Ascending aorta (tissue), 2 donors: ENCODE results near the gene KL. TPM values are rescaled to one million over a fixed set of nuclear protein-coding genes. Genes with fewer than 3 reads are reported as not detected.

Experiments used
- DNase-seq, 2 donors: peaks; one replicate each; pipeline ENCODE4 v3.0.0-alpha.2; 2019; ENCODE audit warnings: low spot score in 2 of 2
- H3K27ac ChIP-seq, 2 donors: fragments of 200-600 bp; sonication (generic); one replicate each; pipeline ENCODE4 v1.5.1; 2016 to 2017; ENCODE audit warnings: mild to moderate bottlenecking in 1 of 2
- H3K27me3 ChIP-seq: fragments of 200-600 bp; sonication (generic); one replicate; pipeline ENCODE4 v1.5.1; 2017
- H3K36me3 ChIP-seq, 2 donors: fragments of 200-600 bp; sonication (generic); one replicate each; pipeline ENCODE4 v1.5.1; 2016
- H3K4me1 ChIP-seq, 2 donors: fragments of 200-600 bp; sonication (generic); one replicate each; pipeline ENCODE4 v1.5.1; 2016 to 2017; ENCODE audit warnings: mild to moderate bottlenecking in 1 of 2
- H3K4me3 ChIP-seq, 2 donors: fragments of 200-600 bp; sonication (generic); one replicate each; pipeline ENCODE4 v1.5.1; 2016 to 2017; ENCODE audit warnings: mild to moderate bottlenecking in 1 of 2
- H3K9me3 ChIP-seq, 2 donors: fragments of 200-600 bp; sonication (generic); one replicate each; pipeline ENCODE4 v1.5.1; 2016
- CTCF ChIP-seq, 3 experiments: fragments of 200-600 bp in 2 of 3; fragments of 450-650 bp in 1 of 3; sonication (generic) in 2 of 3; IDR thresholded peaks; one replicate each; pipeline ENCODE4 v1.5.1; 2016 to 2019; ENCODE audit warnings: antibody characterized with exemption in 3 of 3, mild to moderate bottlenecking in 1 of 3, moderate library complexity in 1 of 3
- intact Hi-C: fragments of 100-400 bp; cut with DNase I; formaldehyde crosslinking; loops from one replicate; pipeline ENCODE4 v1.15.1; 2023
- total RNA-seq: library from RNA; depleted of rRNA; stranded (reverse); fragments of >200 nt; gene quantifications from one replicate; pipeline ENCODE4 v1.1.0, GENCODE V29; 2016

Gene KL
- total RNA-seq, 1 donor from 2014 or later = 3.7 TPM

- H3K27ac ChIP-seq = no peak overlapping the region
- no peaks in the 10 kb centered on the region for H3K4me1 ChIP-seq
- no peak overlapping the region for H3K4me3 ChIP-seq
- H3K27me3 ChIP-seq = no peaks in the 10 kb centered on the region
- no peaks in the 10 kb centered on the region for H3K9me3 ChIP-seq
- no peak for TF ChIP-seq CTCF (IDR thresholded peaks at IDR 0.05)
- intact Hi-C loops = no loop called here
- no peak for DNase-seq
- no peaks in the 10 kb centered on the region for H3K36me3 ChIP-seq
These were observed 12.4 kb downstream of the KL start for GRCh38 chr13:33028620-33029019.

DNA sequence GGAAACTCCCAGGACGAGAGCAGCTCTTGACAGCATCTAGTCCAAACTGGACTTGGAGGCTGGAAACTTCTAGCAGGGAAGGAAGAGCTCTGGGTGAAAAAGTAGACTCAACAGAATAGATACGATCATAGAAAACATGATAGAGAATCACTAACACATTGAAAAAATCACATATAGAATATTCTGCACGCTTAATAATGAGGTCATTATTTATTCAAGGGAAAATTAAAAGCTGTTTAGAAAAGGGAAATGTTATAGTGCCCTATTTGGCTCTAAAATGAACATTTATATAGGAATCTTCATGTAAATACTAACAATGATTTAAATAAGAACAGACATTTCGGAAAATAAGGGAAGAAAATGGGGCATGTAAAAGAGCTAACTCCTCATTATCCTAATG, 15.1 kb downstream of the KL start:
- TF ChIP-seq CTCF (IDR thresholded peaks at IDR 0.05) = no peak
- no peak for DNase-seq
- intact Hi-C loops = no loop called here
- no peaks in the 10 kb centered on the region for H3K4me1 ChIP-seq
- H3K27me3 ChIP-seq = no peaks in the 10 kb centered on the region
- H3K27ac ChIP-seq = no peak overlapping the region
- no peaks in the 10 kb centered on the region for H3K9me3 ChIP-seq
- no peak overlapping the region for H3K4me3 ChIP-seq
- no peaks in the 10 kb centered on the region for H3K36me3 ChIP-seq

DNA sequence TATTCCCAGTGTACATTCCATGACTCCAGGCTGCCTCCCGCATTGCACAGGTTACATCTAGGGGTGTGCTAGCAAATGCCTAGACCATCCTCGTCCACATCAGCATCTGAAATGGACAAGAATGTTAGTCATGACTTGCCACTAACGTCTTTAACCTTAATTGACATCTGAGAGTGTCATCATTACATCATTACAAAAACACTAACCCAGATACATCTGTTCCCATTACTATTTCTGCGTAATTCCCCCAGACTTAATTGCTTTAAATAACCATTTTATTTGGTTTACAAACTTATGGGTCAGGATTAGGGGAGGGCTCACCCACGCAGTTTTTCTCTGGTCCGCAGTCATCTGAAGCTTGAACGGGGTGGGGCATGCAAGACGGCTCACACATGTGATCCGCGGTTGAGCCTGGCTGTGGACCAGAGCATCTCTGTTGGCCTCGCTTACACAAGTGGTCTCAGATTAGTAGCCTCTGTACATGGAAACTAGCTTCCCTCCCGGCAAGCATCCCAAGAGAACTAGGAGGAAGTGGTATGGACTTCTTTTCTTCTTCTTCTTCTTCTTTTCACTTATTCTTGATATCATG, 15.9 kb downstream of the KL start:
- intact Hi-C loops = no loop called here
- TF ChIP-seq CTCF (IDR thresholded peaks at IDR 0.05) = no peak
- no peak overlapping the region for H3K27ac ChIP-seq
- H3K4me1 ChIP-seq = no peaks in the 10 kb centered on the region
- no peak for DNase-seq
- no peaks in the 10 kb centered on the region for H3K27me3 ChIP-seq
- no peak overlapping the region for H3K4me3 ChIP-seq
- H3K9me3 ChIP-seq = no peaks in the 10 kb centered on the region
- no peaks in the 10 kb centered on the region for H3K36me3 ChIP-seq

DNA sequence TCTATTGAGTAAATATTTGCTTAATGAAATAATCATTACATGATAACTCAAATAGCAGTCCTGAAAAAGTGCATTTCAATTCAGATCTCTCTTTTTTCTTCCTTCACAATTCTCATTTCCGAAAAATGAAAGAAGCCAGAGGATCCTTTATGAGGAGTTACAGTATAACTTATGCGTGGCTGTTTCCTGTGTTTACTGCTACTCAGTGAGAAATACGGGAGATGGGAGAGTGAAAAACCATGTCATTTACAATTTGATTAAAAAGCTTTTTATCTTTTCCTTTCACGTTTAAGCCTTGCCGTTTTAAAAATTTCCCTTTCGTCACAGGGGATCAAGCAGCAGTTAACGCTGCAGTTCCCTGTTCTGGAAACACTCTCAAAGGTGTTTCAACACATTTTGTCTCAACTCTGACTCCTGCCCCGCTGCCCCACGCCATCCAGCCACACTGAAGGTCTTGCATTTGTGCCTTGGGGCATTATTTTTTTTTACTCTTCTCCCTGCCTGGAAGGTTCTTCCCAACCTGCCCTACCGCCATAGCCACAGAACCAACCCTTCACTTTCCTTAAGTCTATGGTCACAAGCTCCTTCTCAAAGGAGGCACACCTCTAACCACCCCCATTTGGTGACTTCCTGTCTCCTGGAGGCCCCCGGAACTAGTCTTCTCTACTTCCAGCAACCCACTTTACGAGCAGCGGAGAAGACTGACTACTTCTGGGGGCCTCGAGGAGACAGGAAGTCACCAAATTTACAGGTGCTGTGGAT, 17.0 kb downstream of the KL start:
- no peaks in the 10 kb centered on the region for H3K4me1 ChIP-seq
- H3K36me3 ChIP-seq = no peaks in the 10 kb centered on the region
- no peaks in the 10 kb centered on the region for H3K27me3 ChIP-seq
- no peak overlapping the region for H3K4me3 ChIP-seq
- intact Hi-C loops = no loop called here
- H3K9me3 ChIP-seq = no peaks in the 10 kb centered on the region
- no peak overlapping the region for H3K27ac ChIP-seq
- TF ChIP-seq CTCF (IDR thresholded peaks at IDR 0.05) = no peak
- DNase-seq = no peak

DNA sequence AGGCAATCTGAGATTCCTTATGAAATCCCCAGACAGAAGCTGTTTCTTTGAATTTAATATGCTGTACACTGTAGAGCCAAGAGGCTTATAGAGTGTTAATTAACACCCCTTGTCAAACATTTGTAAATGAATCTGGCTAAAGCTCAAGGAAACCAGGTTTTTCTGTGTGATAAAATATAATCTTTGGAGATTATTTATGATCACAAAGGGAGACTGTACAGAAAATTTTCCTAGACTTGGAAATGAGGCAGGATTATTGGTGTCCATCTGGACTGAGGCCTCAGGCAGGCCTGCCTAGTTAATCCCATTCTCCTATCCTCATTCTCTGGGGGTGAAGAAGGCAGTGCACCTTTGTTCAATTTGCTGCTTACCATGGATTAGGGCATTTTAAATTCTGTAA, 17.8 kb downstream of the KL start:
- intact Hi-C loops = no loop called here
- Histone ChIP-seq H3K4me1 (no peaks in the 10 kb centered on the region), H3K27me3 (no peaks in the 10 kb centered on the region), H3K36me3 (no peaks in the 10 kb centered on the region), H3K4me3 (no peak overlapping the region), H3K27ac (no peak overlapping the region), H3K9me3 (no peaks in the 10 kb centered on the region)
- DNase-seq = no peak
- TF ChIP-seq CTCF (IDR thresholded peaks at IDR 0.05) = no peak
